Parathyroid adenoma (tissue), 2 donors: Measurements from ENCODE around the gene AASDHPPT.

Source experiments
- H2AFZ ChIP-seq: fragments of 300-600 bp; sonication (generic); one replicate; pipeline ENCODE4 v1.7.0; 2017; ENCODE audit warnings: antibody characterized with exemption, mild to moderate bottlenecking
- H3K27ac ChIP-seq: fragments of 300-600 bp; sonication (generic); one replicate; pipeline ENCODE4 v1.7.0; 2017
- H3K27me3 ChIP-seq: fragments of 300-600 bp; sonication (generic); one replicate; pipeline ENCODE4 v1.7.0; 2017; ENCODE audit warnings: low read length; ENCODE audit not compliant: control insufficient read depth, insufficient read depth
- H3K36me3 ChIP-seq: fragments of 300-600 bp; sonication (generic); one replicate; pipeline ENCODE4 v1.7.0; 2017; ENCODE audit warnings: low read length; ENCODE audit not compliant: control insufficient read depth, insufficient read depth
- H3K4me1 ChIP-seq: fragments of 300-600 bp; sonication (generic); one replicate; pipeline ENCODE4 v1.7.0; 2017; ENCODE audit warnings: control low read depth
- H3K4me2 ChIP-seq: fragments of 300-600 bp; sonication (generic); one replicate; pipeline ENCODE4 v1.7.0; 2017; ENCODE audit warnings: low read length
- H3K4me3 ChIP-seq: fragments of 300-600 bp; sonication (generic); one replicate; pipeline ENCODE4 v1.7.0; 2017; ENCODE audit warnings: low read depth, low read length
- H3K79me2 ChIP-seq: fragments of 300-600 bp; sonication (generic); one replicate; pipeline ENCODE4 v1.7.0; 2017; ENCODE audit warnings: control low read depth
- H3K9ac ChIP-seq: fragments of 300-600 bp; sonication (generic); one replicate; pipeline ENCODE4 v1.7.0; 2017; ENCODE audit warnings: mild to moderate bottlenecking
- H3K9me3 ChIP-seq: fragments of 300-600 bp; sonication (generic); one replicate; pipeline ENCODE4 v1.7.0; 2017; ENCODE audit warnings: low read length; ENCODE audit not compliant: control insufficient read depth
- TF ChIP-seq, protein P1 (sequence below): fragments of 300-600 bp; sonication (generic); IDR thresholded peaks from one replicate; pipeline ENCODE4 v1.7.0; 2017; ENCODE audit warnings: antibody characterized with exemption, mild to moderate bottlenecking
- donor health status: primary hyperparathyroidism.

AASDHPPT gene

DNA sequence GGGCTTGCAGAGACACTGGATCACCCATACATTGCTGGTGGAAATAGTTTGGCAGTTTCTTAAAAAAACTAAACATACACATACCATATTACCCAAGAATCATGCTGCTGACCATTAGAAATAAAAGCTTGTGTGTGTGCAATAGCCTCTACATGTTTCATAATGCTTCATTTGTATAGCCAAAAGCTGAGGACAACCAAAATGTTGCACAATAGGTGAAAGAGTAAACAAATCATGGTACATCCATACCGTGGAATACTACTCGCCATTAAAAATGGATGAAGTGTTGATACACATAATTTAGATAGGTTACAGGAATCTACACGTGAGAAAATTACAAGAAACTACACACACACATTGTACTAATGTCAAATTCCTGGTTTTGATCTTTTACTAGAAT is 6.9 kb upstream of the AASDHPPT start:
- H3K4me3 ChIP-seq = no peak overlapping the region

DNA sequence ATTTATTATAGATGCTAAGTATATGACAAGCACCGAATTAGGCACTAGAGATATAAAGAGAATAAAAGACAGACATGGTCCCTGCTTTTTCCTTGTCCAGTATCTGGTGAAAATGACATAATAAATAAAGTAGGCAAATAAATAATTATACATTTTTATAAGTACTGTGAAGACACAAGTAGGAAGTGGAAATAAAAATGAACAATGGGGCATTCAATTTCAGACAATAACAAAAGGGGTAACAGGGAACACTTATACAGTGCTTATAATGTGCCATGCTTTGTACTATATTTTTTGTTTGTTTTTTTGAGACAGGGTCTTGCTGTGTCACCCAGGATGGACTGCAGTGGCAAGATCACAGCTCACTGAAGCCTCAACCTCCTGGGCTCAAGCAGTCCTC is 4.7 kb upstream of the AASDHPPT start:
- Histone ChIP-seq H3K4me1 (peaks cover 8% of the 10 kb centered on the region), H2AFZ (no peak overlapping the region), H3K9ac (no peak overlapping the region), H3K9me3 (no peaks in the 10 kb centered on the region), H3K27me3 (no peaks in the 10 kb centered on the region), H3K79me2 (no peaks in the 10 kb centered on the region), H3K27ac (no peak overlapping the region), H3K36me3 (no peaks in the 10 kb centered on the region), H3K4me3 (no peak overlapping the region), H3K4me2 (no peak overlapping the region)
- TF ChIP-seq, protein P1, sequence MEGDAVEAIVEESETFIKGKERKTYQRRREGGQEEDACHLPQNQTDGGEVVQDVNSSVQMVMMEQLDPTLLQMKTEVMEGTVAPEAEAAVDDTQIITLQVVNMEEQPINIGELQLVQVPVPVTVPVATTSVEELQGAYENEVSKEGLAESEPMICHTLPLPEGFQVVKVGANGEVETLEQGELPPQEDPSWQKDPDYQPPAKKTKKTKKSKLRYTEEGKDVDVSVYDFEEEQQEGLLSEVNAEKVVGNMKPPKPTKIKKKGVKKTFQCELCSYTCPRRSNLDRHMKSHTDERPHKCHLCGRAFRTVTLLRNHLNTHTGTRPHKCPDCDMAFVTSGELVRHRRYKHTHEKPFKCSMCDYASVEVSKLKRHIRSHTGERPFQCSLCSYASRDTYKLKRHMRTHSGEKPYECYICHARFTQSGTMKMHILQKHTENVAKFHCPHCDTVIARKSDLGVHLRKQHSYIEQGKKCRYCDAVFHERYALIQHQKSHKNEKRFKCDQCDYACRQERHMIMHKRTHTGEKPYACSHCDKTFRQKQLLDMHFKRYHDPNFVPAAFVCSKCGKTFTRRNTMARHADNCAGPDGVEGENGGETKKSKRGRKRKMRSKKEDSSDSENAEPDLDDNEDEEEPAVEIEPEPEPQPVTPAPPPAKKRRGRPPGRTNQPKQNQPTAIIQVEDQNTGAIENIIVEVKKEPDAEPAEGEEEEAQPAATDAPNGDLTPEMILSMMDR = no peak

More for the DNA sequence above, 6.9 kb upstream of the AASDHPPT start:
- Histone ChIP-seq H3K4me1 (peaks cover 2% of the 10 kb centered on the region), H2AFZ (no peak overlapping the region), H3K9me3 (no peaks in the 10 kb centered on the region), H3K4me2 (no peak overlapping the region), H3K27ac (no peak overlapping the region), H3K9ac (no peak overlapping the region), H3K36me3 (no peaks in the 10 kb centered on the region), H3K27me3 (no peaks in the 10 kb centered on the region), H3K79me2 (peaks cover 2% of the 10 kb centered on the region)
- TF ChIP-seq, protein P1 = no peak

DNA sequence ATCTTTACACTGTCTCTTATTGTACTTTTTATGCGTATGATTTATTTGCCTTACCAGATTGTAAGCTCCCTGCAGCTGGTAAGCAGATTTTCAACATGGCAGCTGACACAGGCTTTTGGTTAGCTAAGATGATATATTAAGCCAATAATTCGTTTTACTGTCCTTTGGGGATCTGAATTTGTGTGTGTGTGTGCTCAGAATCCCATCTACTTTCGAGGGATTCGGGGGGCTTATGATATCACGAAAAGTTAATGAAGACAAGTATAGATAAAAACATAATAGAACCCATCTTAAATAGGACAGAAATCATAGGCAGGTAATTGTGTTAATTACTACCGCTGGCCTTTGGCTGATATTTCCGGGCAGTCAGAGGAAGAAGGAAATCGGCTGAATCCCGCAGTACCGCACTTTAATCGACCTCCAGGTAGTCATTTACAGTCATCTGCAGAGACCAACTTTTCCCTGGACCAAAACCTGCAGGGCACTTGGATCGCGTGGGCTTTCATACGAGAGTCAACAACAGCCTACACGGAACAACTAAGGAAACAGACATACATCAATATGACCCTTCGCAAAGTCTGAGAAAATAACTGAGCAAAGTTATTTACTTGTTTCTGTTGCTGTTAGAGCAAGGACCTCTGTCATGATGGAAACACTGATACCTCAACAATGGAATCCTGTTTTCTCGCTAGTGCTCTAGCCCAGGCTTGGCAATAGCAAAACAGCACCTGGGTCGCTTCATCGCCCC is 1.1 kb upstream of the AASDHPPT start:
- no peaks in the 10 kb centered on the region for H3K9me3 ChIP-seq
- peak overlapping the region; percentile 80 for H3K4me2 ChIP-seq
- TF ChIP-seq, protein P1 = no peak
- peak overlapping the region; percentile 88 for H3K4me3 ChIP-seq
- H3K36me3 ChIP-seq = no peaks in the 10 kb centered on the region
- H3K9ac ChIP-seq = peak overlapping the region; percentile 57
- no peaks in the 10 kb centered on the region for H3K27me3 ChIP-seq
- H3K4me1 ChIP-seq = peaks cover 12% of the 10 kb centered on the region
- peak overlapping the region; percentile 89 for H2AFZ ChIP-seq
- H3K79me2 ChIP-seq = peaks cover 7% of the 10 kb centered on the region
- peak overlapping the region; percentile 94 for H3K27ac ChIP-seq

DNA sequence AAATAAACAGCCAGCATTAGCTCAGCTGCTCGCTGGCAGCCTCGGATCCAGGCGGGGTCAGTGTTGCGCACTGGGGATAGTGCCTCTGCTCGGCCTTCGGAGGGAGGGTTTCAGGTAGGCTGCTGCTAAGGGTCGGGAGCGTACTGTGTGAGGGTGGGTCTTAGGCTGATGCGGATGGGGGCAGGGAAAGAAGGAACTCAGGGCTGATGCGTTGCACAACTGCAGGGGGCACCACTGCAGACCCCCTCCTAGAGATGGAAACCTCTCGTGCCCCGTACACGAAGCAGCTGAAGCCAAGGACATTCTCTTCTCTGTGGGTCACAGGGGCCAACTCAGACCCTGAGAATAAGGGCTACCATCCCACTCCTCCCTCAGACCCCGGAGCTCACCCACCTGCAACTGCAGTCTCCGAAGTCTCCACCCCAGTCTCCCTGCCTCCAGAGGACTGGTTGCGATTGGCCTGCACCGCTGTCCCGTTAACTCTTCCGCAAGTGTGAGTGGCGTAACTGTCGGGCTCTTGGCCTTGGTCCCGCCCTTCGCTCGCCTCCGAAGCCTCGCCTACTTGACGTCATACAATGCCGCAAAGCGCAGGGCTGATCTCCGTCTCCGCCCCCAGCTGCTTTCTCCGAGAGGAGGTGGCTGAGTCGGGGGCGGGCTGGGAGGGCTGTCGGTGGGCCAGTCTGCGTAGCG is 398 bp upstream of the AASDHPPT start, which contains the start of gene KBTBD3:
TSS of gene KBTBD3 (minus strand) at position 429 of the 690 bp plus-strand sequence. CDS start 18,250 bp downstream, outside the sequence.
- no peaks in the 10 kb centered on the region for H3K36me3 ChIP-seq
- peaks cover 12% of the 10 kb centered on the region for H3K4me1 ChIP-seq
- peak within 1 kb of the TSS; percentile 87 for H3K9ac ChIP-seq
- H2AFZ ChIP-seq = peak within 1 kb of the TSS; percentile 92
- H3K27me3 ChIP-seq = no peaks in the 10 kb centered on the region
- peak within 1 kb of the TSS; percentile 94 for H3K27ac ChIP-seq
- no peaks in the 10 kb centered on the region for H3K9me3 ChIP-seq
- peak within 1 kb of the TSS; percentile 80 for H3K4me2 ChIP-seq
- H3K4me3 ChIP-seq = peak within 1 kb of the TSS; percentile 88
- TF ChIP-seq, protein P1 = peak; percentile 25
- H3K79me2 ChIP-seq = peaks cover 7% of the 10 kb centered on the region
